A549 (cell line): ENCODE measurements around the gene TRPM5.

Experiments
- EP300 ChIP-seq, 2 experiments: fragments of >200 bp; sonication (Bioruptor Twin); formaldehyde crosslinking; IDR thresholded peaks; 2 replicates in 1 of 2; 3 replicates in 1 of 2; pipeline ENCODE4 v1.6.1; 2016 to 2017
- FOSL2 ChIP-seq, 2 experiments: fragments of 450-650 bp in 1 of 2; fragments of >200 bp in 1 of 2; sonication (Bioruptor Twin) in 1 of 2; formaldehyde crosslinking; IDR thresholded peaks; 2 replicates each; pipeline versions ENCODE4 v1.5.0 to v1.6.1; 2016 to 2020; ENCODE audit warnings: mild to moderate bottlenecking in 1 of 2, moderate library complexity in 1 of 2
- HOXB5 ChIP-seq: fragments of 250-450 bp; sonication (Bioruptor Pico); IDR thresholded peaks from 2 replicates; pipeline ENCODE4 v1.5.0; 2020; ENCODE audit warnings: mild to moderate bottlenecking, moderate library complexity
- NR3C1 ChIP-seq: fragments of >200 bp; sonication (Bioruptor Twin); formaldehyde crosslinking; IDR thresholded peaks from 3 replicates; pipeline ENCODE4 v1.6.1; 2017
- PHF8 ChIP-seq: fragments of 200-600 bp; sonication (generic); IDR thresholded peaks from 2 replicates; pipeline ENCODE4 v1.6.1; 2016; ENCODE audit warnings: low read depth, mild to moderate bottlenecking, antibody characterized with exemption, moderate library complexity, borderline replicate concordance
- POLR2A ChIP-seq: IDR thresholded peaks from 2 replicates; pipeline ENCODE4 v1.6.1; 2012; ENCODE audit warnings: mild to moderate bottlenecking, low read length
- TF ChIP-seq, protein P1 (sequence below): fragments of >200 bp; sonication (Bioruptor Twin); formaldehyde crosslinking; IDR thresholded peaks from 3 replicates; pipeline ENCODE4 v1.5.1; 2016

DNA sequence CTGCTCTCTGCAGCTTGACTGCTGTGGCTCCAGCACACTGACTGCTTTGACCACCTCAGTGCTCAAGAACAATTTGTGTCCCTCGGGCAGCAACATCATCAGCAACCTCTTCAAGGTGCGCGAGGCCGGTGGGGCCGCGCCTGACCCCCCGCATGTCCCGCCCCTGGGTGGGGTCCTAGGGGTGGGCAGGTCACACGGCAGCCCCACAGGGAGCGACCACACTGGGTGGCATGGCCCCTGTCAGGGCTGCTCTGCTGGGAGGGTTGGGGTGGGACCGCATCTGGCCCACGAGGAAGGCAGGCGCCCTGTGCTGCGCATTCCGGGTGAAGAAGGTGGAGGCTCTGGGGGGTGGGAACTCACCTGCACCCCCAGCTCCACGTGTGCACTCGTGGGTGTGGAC is 48.5 kb downstream of the TRPM5 start:
- no peak for TF ChIP-seq FOSL2 (IDR thresholded peaks at IDR 0.05)
- TF ChIP-seq FOSL2 (CRISPR knock-in tag; IDR thresholded peaks at IDR 0.05): no peak
- TF ChIP-seq, protein P1, sequence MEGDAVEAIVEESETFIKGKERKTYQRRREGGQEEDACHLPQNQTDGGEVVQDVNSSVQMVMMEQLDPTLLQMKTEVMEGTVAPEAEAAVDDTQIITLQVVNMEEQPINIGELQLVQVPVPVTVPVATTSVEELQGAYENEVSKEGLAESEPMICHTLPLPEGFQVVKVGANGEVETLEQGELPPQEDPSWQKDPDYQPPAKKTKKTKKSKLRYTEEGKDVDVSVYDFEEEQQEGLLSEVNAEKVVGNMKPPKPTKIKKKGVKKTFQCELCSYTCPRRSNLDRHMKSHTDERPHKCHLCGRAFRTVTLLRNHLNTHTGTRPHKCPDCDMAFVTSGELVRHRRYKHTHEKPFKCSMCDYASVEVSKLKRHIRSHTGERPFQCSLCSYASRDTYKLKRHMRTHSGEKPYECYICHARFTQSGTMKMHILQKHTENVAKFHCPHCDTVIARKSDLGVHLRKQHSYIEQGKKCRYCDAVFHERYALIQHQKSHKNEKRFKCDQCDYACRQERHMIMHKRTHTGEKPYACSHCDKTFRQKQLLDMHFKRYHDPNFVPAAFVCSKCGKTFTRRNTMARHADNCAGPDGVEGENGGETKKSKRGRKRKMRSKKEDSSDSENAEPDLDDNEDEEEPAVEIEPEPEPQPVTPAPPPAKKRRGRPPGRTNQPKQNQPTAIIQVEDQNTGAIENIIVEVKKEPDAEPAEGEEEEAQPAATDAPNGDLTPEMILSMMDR: no peak
- no peak for TF ChIP-seq HOXB5 (CRISPR knock-in tag)
- no peak for TF ChIP-seq NR3C1
- no peak for TF ChIP-seq POLR2A
- no peak for TF ChIP-seq PHF8
- TF ChIP-seq EP300 (IDR thresholded peaks at IDR 0.05): no peak
